Measurements from ENCODE around the gene USE1.

USE1 gene

DNA sequence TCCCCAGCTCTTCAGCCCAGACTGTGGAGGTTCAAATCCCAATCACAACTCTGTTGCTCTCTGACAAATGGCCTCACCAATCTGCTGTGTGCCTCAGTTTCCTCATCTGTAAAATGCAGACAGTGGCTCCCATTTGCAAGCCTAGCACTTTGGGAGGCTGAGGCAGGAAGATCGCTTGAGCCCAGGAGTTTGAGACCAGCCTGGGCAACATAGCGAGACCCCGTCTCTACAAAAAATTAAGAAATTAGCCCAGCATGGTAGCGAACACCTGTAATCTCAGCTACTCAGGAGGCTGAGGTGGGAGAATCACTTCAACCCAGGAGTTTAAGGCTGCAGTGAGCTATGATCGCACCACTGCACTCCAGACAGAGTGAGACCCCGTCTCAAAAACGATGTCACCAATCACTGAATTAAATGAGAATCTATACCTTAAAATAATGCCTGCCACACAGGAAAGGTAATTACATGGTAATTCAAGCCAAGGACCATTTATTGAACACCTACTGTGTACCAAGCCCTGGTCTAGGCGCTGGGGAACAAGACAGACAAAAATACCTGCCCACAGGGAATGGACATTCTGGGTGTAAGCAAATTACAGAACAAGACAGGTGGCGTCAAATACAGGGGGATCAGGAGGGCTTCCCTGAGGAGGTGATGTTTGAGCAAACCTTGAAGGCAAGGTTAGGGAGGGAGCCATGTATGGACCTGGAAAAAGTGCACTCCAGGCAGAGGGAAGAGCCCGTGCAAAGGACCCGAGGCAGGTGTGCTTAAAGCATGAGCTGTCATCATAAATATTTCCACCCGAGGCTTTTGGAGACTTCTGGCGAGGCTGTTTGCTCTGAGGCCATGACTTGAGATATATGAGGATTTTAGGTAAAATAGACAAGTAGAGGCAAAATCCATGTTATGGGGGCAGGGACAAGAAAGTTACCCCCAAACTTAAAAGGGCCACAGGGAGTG is 22.9 kb downstream of the USE1 start:
- DNase-seq = no peak

GRCh38 chr19:17240062-17240752 is 25.1 kb downstream of the USE1 start:
- no peak for DNase-seq

DNA sequence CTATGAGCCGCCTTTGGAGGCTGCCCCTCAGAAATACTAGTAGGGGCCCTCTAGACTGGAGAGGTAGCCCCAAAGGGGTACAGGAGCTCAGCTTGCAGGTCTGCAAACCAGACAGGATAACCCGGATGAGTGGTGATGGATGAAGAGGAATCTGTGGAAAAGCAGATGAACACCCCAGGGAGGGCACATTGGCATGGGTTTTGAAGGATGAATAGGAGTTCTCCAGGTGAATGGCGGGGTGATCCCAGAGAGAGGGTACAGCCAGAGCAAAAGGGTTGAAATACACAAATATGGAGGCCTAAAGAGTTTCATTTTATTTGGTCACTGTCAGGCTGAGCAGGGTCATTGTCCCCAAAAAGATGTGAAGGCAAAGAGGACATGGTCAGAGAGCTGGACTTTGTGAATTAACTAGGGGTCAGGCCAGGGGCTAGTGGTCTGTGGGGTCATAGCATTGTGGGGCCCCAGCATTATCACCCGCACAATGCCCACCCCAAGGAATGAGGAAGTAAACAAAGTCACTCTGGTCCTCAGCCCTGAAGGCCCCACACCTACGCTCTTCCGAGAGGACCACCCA is 25.8 kb downstream of the USE1 start:
- DNase-seq = no peak

- no peak for DNase-seq
Measured at GRCh38 chr19:17242431-17243208, 27.5 kb downstream of the USE1 start.

DNA sequence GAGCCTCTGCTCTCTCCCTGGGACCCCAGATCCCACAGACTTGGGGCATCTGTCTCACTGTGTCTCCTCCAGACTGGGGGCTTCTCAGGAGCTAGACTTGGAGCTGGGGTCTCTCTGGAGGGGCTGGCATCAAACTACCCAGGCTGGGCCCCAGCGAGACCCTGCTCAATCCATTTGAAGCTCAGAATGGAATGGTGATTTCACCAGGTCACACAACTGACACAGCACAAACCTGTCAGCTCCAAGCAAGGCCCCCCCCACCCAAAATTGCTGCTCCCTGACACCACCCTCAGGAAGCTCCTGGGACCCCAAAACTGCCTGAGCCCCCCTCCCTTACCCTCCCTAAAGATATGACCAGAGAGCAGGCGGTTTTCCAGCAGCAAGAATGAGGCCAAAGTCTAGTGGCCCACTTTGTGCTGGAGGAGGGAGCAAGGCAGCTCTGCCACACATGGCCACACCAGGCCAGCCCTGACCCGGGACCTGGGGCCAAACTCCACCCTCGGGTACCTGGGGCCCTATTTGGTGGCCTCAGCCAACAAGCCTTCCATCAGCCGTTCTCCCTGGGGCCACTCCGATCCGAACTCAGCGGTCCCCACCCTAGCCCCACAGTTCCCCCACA is 28.2 kb downstream of the USE1 start:
- DNase-seq = no peak

DNA sequence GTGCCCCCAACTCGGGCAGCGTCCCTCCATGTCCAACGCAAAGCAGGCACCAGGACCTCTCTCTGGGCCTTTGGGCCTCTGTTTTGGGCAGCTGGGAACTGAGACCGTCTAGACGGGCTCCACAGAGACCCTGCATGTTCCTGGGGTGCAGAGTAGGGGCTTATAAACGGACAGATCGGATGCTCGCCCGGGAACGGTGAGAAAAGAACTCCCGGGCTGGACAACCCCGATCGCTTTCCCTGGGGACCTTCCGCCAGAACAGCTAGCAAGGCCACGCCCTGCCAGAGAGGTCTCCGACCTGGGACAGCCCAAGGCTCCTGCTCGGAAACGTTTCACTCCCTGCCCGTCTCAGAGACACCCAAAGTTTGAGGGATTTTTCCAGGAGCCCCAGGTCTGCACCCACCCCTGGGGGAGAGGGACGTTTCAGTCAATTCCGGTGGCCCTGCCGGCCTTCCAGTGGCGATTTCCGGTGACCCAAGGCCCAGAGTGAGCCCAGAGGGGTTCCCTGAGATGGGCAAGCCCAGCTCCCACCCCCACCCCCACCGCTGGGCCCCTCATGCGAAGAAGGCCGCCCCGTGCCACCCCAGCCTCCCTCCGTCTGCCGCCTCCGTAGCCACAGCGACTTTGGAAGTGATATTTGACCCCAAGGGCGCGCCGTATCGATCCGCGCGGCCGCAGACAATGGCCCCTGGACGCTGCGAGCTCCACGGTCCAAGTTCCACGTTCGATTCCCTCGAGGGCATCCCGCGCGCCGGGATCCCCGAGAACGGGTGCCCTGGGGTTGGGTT is 28.9 kb downstream of the USE1 start:
- peak; percentile 9 for DNase-seq

GRCh38 chr19:17244618-17245534 is 29.7 kb downstream of the USE1 start:
- no peak for DNase-seq

GRCh38 chr19:17245535-17245984 is 30.4 kb downstream of the USE1 start, which contains the start of gene NR2F6:
Gene NR2F6, minus strand, starts transcription at chr19:17245919. Its CDS starts 699 bp downstream, at chr19:17245220.
- DNase-seq = no peak

- DNase-seq = no peak
Measured at GRCh38 chr19:17246681-17247425, 31.7 kb downstream of the USE1 start.

DNA sequence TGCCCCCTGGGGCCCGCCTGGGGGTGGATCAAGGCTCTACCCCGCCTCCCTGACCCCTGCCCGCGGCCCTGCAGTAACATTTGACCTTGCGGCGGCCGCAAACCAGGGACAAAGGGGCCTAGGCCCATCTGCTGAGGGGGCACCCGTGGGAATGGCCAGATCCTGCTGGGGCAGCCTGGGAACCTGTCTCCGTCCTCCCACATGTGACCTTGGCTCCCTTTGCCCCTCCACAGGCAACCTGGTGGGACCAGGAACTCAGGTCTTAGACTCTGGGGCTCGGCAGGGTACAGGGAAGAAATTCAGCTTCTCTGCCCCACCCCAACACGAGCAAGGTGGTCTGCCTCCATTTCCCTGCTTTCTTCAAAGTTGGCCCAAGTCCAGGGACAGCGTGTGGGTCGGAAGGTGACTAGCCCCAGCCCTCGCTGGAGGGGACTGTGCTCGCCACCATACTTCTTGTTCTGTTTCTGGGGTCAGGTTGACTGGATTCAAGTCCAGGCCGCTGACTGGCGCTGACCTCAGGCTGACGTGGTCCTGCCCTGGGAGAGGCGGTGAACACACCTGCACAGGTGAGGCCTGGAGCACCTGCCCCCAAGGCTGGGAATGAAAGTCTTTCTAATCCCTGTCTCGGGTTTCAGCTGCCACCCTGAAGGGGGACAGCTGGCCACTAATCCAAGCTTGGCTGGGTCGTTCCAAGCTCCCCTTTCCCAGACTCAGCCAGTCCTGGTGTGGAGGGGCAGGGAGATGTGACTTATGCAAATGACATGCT is 33.0 kb downstream of the USE1 start:
- no peak for DNase-seq

DNA sequence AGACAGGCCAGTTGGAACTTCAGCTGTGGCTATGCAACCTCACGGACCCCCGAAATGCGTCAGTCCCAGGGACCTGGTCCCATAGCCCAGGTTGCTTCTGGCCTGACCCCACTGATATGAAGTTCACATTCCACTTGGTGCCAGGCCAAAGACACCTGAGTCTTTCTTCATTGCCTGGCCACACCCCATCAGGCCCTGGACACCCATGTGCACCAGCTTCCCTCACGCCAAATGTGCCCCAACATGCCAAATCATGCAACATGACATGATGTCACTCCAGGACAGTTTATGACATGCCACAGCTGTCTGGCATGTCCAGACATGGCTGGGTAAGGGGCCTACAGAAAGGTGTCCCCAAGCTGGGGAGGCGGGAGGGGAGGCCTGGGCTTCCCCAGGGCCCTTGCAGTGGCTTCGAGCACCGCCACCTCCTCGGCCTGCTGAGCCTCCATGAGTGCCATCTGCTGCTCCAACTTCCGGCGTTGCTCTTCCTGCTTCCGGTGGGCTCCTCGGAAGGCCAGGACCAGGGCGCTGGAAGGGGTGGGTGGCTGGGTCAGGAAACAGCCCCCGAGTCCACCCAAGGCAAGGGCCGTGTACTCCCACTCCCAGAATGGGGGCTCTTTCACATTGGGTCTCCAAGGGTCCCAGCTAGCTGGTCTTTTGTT is 34.9 kb downstream of the USE1 start:
- no peak for DNase-seq

DNA sequence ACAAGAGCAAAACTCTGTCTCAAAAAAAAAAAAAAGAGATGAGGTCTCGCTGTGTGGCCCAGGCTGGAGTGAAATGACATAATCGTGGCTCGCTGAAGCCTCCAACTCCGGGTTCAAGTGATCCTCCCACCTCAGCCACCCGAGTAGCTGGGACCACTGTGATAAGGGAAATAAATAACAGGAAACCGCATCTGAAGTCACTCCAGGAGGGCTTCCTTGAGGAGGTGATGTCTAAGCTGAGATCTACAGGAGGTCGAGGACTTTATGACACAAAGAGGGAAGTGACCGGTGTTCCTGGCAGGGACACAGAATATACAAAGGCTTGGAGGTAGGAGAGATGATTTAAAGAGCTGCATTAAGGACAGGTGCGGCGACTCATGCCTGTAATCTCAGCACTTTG is 39.5 kb downstream of the USE1 start:
- no peak for DNase-seq

GRCh38 chr19:17255150-17255621 is 40.0 kb downstream of the USE1 start:
- DNase-seq = no peak

DNA sequence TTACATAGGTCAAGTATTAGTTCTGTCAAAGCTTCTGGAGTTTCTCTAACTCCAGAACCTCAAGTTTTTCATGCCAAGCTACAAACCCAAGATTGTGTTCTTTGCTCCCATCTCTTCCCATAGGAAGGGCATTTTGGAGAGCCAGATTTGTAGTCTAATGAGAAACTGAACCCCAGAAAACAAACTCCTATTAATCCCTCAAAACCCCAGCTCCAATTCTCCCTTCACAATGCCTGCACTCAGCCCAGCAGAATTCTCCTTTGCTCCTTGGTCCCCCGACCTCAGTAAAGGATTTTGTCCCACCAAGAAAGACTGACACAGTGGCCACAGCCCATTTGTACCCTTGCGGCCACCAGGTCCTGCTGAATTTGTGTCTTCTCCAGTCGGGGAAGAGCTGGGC is 41.0 kb downstream of the USE1 start:
- no peak for DNase-seq

DNA sequence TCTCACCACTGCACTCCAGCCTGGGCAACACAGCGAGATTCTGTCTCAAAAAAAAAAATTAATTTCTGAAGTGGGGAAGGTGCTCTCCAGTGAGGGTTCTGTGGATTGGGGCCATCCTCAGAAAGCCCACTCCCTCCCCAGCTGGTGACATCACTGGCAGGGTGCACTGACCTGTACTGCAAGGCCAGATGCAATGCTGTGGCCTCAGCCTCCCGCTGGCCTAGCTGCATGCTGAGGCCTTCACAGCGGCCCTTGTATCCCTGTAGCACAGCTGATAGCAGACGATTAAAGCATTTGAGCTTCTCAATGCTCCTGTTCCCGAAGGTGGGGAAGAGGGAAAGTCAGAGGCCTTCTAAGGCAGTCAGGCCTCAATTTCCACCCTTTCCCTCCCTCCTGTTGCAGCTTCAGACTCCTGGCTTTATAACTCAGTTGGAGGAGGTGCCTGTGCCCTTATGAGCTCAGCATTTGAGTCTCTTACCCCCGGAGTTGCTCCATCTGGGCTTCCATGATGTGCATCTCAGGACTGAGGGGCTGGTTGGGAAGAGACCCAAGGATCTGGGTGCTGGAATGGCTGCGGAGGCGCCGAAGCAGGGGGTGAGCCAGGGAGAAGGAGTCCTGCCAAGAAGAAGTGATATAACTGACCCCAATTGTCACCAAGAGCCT is 44.1 kb downstream of the USE1 start:
- DNase-seq = no peak

GRCh38 chr19:17259934-17260333 is 44.8 kb downstream of the USE1 start:
- DNase-seq = no peak

- DNase-seq = peak; percentile 11
Measured at GRCh38 chr19:17260842-17261325, 45.7 kb downstream of the USE1 start.

All from kidney glomerular epithelial cell (primary cell).